ENCODE data around the gene KCNJ12.
"Not testable (repeated sequence)": the region's sequence is repeated elsewhere in the genome, so short reads cannot be mapped to it uniquely, and the experiment has no call there.

DNA sequence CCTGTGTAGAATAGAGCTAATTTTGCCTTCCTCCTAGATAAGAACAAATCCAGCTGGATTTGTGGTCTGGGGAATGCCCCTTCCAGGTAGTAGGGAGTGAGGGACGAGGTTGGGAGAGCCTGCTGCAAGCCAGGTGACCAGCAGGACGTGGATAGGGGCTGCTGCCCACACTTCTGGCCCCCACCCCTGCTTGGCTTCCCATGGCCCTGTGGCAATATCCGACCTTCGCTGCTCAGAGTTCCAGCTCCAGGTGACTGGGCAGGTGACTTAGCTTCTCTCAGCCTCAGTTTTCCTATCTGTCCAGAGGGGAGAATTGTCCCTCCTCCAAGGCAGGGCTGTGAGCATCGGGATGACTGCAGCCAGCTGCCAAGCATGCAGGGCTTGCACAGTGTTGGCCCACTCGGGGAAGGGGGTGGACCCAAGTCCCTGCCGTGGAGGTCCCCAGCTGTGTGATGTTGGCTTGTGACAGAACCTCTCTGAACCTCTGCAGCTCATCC, 29.8 kb downstream of the KCNJ12 start:
- TF ChIP-seq, protein P1, sequence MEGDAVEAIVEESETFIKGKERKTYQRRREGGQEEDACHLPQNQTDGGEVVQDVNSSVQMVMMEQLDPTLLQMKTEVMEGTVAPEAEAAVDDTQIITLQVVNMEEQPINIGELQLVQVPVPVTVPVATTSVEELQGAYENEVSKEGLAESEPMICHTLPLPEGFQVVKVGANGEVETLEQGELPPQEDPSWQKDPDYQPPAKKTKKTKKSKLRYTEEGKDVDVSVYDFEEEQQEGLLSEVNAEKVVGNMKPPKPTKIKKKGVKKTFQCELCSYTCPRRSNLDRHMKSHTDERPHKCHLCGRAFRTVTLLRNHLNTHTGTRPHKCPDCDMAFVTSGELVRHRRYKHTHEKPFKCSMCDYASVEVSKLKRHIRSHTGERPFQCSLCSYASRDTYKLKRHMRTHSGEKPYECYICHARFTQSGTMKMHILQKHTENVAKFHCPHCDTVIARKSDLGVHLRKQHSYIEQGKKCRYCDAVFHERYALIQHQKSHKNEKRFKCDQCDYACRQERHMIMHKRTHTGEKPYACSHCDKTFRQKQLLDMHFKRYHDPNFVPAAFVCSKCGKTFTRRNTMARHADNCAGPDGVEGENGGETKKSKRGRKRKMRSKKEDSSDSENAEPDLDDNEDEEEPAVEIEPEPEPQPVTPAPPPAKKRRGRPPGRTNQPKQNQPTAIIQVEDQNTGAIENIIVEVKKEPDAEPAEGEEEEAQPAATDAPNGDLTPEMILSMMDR (IDR thresholded peaks at IDR 0.05) = not testable (repeated sequence)
- not testable (repeated sequence) for TF ChIP-seq ZFX (IDR thresholded peaks at IDR 0.05; ENCODE audit: borderline replicate concordance)

All from 22Rv1 (cell line).